ENCODE data around the gene TBC1D22A. TPM values are rescaled to one million over a fixed set of nuclear protein-coding genes. Genes with fewer than 3 reads are reported as not detected.

The TBC1D22A gene
- total RNA-seq, 1 donor from 2014 or later: 10.6 TPM

- no peak overlapping the region for H3K4me2 ChIP-seq
- H3K9me3 Mint-ChIP-seq: peaks cover 11% of the 10 kb centered on the region
- H3K27ac Mint-ChIP-seq: peak overlapping the region; percentile 25
Measured at GRCh38 chr22:46862418-46863324, 100.2 kb downstream of the TBC1D22A start.

GRCh38 chr22:46863794-46864193 lies 101.3 kb downstream of the TBC1D22A start:
- no peaks in the 10 kb centered on the region for H3K27me3 ChIP-seq
- no peak overlapping the region for H3K4me3 ChIP-seq
- H3K79me2 ChIP-seq (ENCODE audit: low read depth): no peaks in the 10 kb centered on the region
- H3K4me2 ChIP-seq: no peak overlapping the region
- H2AFZ ChIP-seq (replicated peaks): no peak overlapping the region
- no peaks in the 10 kb centered on the region for H3K36me3 ChIP-seq
- no peaks in the 10 kb centered on the region for H3F3A ChIP-seq (ENCODE audit: low read depth)
- no peaks in the 10 kb centered on the region for H3K9me3 ChIP-seq (ENCODE audit: low read depth)
- Mint-ChIP-seq H3K27ac (no peak overlapping the region), H3K4me3 (no peak overlapping the region), H3K36me3 (no peaks in the 10 kb centered on the region), H3K27me3 (ENCODE audit: insufficient read depth, low read depth) (no peaks in the 10 kb centered on the region), H3K4me1 (no peaks in the 10 kb centered on the region), H3K9me3 (peaks cover 2% of the 10 kb centered on the region)
- TF ChIP-seq, protein P1, sequence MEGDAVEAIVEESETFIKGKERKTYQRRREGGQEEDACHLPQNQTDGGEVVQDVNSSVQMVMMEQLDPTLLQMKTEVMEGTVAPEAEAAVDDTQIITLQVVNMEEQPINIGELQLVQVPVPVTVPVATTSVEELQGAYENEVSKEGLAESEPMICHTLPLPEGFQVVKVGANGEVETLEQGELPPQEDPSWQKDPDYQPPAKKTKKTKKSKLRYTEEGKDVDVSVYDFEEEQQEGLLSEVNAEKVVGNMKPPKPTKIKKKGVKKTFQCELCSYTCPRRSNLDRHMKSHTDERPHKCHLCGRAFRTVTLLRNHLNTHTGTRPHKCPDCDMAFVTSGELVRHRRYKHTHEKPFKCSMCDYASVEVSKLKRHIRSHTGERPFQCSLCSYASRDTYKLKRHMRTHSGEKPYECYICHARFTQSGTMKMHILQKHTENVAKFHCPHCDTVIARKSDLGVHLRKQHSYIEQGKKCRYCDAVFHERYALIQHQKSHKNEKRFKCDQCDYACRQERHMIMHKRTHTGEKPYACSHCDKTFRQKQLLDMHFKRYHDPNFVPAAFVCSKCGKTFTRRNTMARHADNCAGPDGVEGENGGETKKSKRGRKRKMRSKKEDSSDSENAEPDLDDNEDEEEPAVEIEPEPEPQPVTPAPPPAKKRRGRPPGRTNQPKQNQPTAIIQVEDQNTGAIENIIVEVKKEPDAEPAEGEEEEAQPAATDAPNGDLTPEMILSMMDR (IDR thresholded peaks at IDR 0.05): no peak
- no peak for TF ChIP-seq EZH2phosphoT487 (IDR thresholded peaks at IDR 0.05)
- TF ChIP-seq EZH2 (IDR thresholded peaks at IDR 0.05): no peak
- H3K27ac ChIP-seq: no peak overlapping the region
- H3K4me1 ChIP-seq: no peaks in the 10 kb centered on the region
- H3K9ac ChIP-seq: no peak overlapping the region
- no peak for DNase-seq (ENCODE audit: low spot score)
- no peaks in the 10 kb centered on the region for H4K20me1 ChIP-seq (ENCODE audit: low read depth)

More at GRCh38 chr22:46862418-46863324, 100.2 kb downstream of the TBC1D22A start:
- Histone ChIP-seq H3K9me3 (ENCODE audit: low read depth) (no peaks in the 10 kb centered on the region), H4K20me1 (ENCODE audit: low read depth) (no peaks in the 10 kb centered on the region), H3K4me1 (no peaks in the 10 kb centered on the region), H3K79me2 (ENCODE audit: low read depth) (no peaks in the 10 kb centered on the region), H3K36me3 (no peaks in the 10 kb centered on the region), H3F3A (ENCODE audit: low read depth) (no peaks in the 10 kb centered on the region), H3K9ac (no peak overlapping the region), H3K27me3 (no peaks in the 10 kb centered on the region), H3K27ac (no peak overlapping the region), H2AFZ (replicated peaks) (no peak overlapping the region), H3K4me3 (no peak overlapping the region)
- DNase-seq (ENCODE audit: low spot score): no peak
- TF ChIP-seq EZH2 (IDR thresholded peaks at IDR 0.05) (no peak), EZH2phosphoT487 (IDR thresholded peaks at IDR 0.05) (no peak)
- TF ChIP-seq, protein P1 (IDR thresholded peaks at IDR 0.05): no peak
- H3K4me1 Mint-ChIP-seq: no peaks in the 10 kb centered on the region
- H3K36me3 Mint-ChIP-seq: peaks cover 2% of the 10 kb centered on the region
- H3K27me3 Mint-ChIP-seq (ENCODE audit: insufficient read depth, low read depth): no peaks in the 10 kb centered on the region
- no peak overlapping the region for H3K4me3 Mint-ChIP-seq

DNA sequence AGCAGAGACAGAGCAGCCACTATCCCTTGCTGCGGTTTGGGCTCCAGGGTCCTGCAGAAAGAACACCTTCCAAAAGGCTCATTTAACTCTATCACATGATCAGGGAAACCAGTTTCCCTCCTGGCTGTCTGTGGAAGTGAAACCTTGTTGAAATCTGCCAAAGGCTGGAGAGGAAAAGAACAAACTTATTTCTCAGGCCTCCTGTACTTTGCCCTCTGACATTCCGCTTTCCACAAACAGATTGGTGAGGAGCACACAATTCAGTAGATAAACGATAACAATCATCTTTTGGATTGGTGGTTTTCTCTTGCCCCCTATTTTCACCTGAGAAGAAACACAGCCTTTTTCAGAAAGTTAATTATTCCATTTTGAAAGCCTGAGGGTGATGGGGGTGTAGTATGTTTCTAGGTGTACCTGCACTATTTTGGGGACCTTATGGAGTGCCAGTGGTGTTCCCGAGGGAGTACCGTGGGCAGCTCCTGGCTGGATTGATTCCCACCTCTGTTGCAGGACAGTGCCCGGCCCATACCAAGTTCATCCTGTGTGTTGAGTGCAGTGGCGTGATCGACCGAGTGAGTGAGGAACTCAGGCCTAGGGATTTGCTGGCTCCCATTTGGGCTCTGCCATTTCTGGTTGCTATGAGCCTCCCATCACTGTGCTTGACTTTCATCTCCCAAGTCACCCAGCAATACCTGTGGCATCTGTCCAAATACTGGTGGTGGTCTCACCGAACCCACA lies 102.0 kb downstream of the TBC1D22A start:
- TF ChIP-seq EZH2phosphoT487 (IDR thresholded peaks at IDR 0.05) (no peak), EZH2 (IDR thresholded peaks at IDR 0.05) (no peak)
- TF ChIP-seq, protein P1 (IDR thresholded peaks at IDR 0.05): no peak
- Histone ChIP-seq H3K9me3 (ENCODE audit: low read depth) (no peaks in the 10 kb centered on the region), H3F3A (ENCODE audit: low read depth) (no peaks in the 10 kb centered on the region), H3K27ac (no peak overlapping the region), H3K9ac (no peak overlapping the region), H4K20me1 (ENCODE audit: low read depth) (no peaks in the 10 kb centered on the region), H3K4me1 (no peaks in the 10 kb centered on the region), H3K36me3 (no peaks in the 10 kb centered on the region), H3K79me2 (ENCODE audit: low read depth) (no peaks in the 10 kb centered on the region), H3K27me3 (no peaks in the 10 kb centered on the region), H3K4me2 (no peak overlapping the region), H3K4me3 (no peak overlapping the region), H2AFZ (replicated peaks) (no peak overlapping the region)
- Mint-ChIP-seq H3K36me3 (no peaks in the 10 kb centered on the region), H3K4me3 (no peak overlapping the region), H3K9me3 (peaks cover 2% of the 10 kb centered on the region), H3K27me3 (ENCODE audit: insufficient read depth, low read depth) (no peaks in the 10 kb centered on the region), H3K4me1 (no peaks in the 10 kb centered on the region), H3K27ac (no peak overlapping the region)
- DNase-seq (ENCODE audit: low spot score): no peak

Measured in neural progenitor cell (in vitro differentiated cells).